ENCODE data around the gene SLC9A2.

The SLC9A2 gene

GRCh38 chr2:102735416-102736109 is 116.2 kb downstream of the SLC9A2 start:
- no peak for DNase-seq

- no peak for DNase-seq
Observed at GRCh38 chr2:102736110-102736409, 116.7 kb downstream of the SLC9A2 start.

- DNase-seq, result peak; percentile 46
Observed at GRCh38 chr2:102736410-102737409, 117.4 kb downstream of the SLC9A2 start.

GRCh38 chr2:102737431-102737830 is 118.1 kb downstream of the SLC9A2 start:
- no peak for DNase-seq

- no peak for DNase-seq
Observed at GRCh38 chr2:102743259-102743658, 123.9 kb downstream of the SLC9A2 start.

GRCh38 chr2:102748107-102748506 is 128.8 kb downstream of the SLC9A2 start:
- no peak for DNase-seq

GRCh38 chr2:102749938-102750337 is 130.6 kb downstream of the SLC9A2 start:
- DNase-seq, result no peak

GRCh38 chr2:102753563-102754159 is 134.3 kb downstream of the SLC9A2 start:
- DNase-seq, result peak; percentile 40

GRCh38 chr2:102754456-102755145 is 135.2 kb downstream of the SLC9A2 start:
- no peak for DNase-seq

- no peak for DNase-seq
Observed at GRCh38 chr2:102755284-102755683, 135.9 kb downstream of the SLC9A2 start.

- no peak for DNase-seq
Observed at GRCh38 chr2:102758439-102758838, 139.1 kb downstream of the SLC9A2 start.

Data from kidney glomerular epithelial cell (primary cell).